GM19023 (cell line): ENCODE results near the gene NTMT2.
"Not testable (repeated sequence)": the region's sequence is repeated elsewhere in the genome, so short reads cannot be mapped to it uniquely, and the experiment has no call there.

ENCODE experiments used
- ATAC-seq: cut with Tn5 transposase; IDR thresholded peaks from one replicate; pipeline ENCODE4 v1.9.1; 2021; ENCODE audit warnings: mild to moderate bottlenecking, moderate library complexity; ENCODE audit not compliant: unreplicated experiment

The NTMT2 gene

GRCh38 chr1:170155055-170155454, 9.3 kb downstream of the NTMT2 start:
- ATAC-seq, result no peak

DNA sequence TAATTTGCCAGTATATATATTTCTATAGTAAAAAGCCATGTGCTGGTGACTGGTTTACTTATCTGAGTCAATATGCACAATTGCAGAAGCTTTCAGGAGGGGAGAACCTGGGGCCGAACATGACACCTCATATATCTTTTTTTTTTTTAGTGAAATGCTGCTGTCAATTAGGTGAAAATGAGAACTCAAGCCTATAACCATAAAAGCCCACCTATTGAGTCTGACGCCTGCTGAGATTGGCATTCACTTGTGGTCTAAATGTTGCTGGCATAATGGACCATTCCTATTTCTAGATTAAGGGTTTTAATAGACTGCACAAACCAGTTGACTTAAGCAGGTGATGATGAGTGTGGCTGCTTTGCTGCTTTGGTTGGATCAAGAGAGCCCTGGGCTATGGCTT, 10.8 kb downstream of the NTMT2 start:
- no peak for ATAC-seq

GRCh38 chr1:170157820-170158219, 12.1 kb downstream of the NTMT2 start:
- ATAC-seq, result no peak

- ATAC-seq, result no peak
Observed at GRCh38 chr1:170162459-170163246, 16.9 kb downstream of the NTMT2 start.

- no peak for ATAC-seq
Observed at GRCh38 chr1:170164103-170164763, 18.5 kb downstream of the NTMT2 start.

DNA sequence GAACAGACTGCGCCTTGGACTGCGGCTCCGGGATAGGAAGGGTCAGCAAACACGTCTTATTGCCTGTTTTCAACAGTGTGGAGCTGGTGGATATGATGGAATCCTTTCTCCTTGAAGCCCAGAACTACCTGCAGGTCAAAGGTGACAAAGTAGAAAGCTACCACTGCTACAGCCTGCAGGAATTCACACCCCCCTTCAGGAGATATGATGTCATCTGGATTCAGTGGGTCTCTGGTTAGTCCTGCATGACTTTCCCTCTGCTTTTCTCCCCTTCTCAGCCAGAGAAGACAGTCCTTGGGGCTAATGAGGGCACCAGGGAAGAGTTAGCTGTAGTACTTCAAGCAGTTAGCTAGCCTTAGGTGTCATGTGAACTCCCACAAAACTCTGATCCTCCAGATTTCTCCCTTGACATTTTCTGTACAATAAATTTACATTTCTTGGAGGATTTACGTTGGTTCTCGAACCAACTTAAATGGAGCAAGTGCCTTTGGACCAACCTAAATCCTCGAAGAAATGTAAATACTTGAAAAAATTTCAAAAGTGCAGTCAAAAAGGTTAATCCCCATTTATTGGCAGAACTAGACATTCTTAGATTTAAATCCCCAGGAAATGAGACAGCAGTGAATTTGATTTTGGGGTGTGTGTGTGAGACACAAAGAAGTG, 20.9 kb downstream of the NTMT2 start:
- ATAC-seq, result no peak

GRCh38 chr1:170168265-170168664, 22.5 kb downstream of the NTMT2 start:
- ATAC-seq, result no peak

DNA sequence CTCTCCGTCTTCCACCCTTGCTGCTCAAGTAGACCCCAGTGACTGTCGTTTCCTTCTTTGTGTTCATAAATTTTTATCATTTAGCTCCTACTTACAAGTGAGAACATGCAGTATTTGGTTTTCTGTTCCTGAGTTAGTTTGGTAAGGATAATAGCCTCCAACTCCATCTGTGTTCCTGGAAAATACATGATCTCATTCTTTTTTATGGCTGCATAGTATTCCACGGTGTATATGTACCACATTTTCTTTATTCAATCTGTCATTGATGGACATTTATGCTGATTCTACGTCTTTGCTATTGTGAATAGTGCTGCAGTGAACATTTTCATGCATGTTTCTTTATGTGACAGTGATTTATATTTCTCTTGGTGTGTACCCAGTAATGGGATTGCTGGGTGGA, 24.8 kb downstream of the NTMT2 start:
- not testable (repeated sequence) for ATAC-seq

GRCh38 chr1:170174395-170174794, 28.6 kb downstream of the NTMT2 start:
- ATAC-seq, result no peak

DNA sequence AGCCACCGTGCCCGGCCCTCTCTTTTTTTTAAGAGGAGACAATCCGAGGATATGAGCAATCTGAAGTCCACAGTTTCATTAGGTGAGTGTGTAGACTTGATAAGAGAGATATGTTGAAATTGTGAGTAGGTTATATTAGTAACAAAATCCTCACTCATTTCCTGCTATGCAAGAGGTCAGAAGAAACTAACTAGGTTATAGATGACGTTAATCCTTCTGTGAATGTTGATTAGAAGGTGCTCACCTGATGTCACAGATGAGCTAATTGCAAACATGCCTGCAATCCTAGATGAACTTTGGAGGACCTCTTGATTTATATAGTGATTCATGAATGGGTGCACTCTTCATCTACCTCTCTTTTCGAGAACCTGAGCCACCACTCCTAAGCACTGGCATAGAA, 29.3 kb downstream of the NTMT2 start:
- no peak for ATAC-seq

DNA sequence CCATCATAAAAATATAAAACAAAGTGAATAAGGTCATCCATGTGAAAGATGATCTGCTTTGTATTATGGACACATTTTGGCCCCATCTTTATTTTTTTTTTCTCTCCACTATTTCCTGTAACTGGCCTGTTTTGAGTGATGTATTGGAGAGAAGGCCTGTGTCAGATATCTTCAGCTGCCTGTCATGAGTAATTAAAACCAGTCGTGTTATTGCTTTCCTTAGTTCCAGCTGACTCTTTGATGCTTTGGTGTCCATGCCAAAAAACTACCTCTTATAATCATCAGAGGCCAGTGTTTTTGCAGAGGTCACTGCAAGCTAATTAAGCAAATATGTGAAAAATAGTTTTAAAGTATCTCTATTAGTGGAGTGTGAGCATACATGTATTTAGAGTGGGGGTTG, 29.7 kb downstream of the NTMT2 start:
- ATAC-seq, result no peak

DNA sequence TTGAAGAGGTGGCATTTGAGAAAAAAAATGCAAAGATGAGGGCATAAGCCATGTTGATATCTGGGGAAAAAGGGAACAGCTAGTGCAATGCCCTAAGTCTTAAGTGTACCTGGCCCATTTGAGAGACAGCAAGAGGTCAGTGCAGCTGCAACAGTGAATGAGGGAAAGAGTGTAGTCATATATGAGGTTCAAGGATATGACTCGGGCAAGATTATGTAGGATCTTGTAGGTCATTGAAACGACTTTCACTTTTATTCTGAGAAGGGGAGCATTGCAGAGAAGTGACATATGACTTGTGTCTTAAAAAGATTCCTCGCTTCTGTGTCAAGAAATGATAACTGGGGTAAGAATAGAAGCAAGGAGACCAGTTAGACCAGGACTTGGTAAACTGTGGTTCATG, 31.0 kb downstream of the NTMT2 start:
- no peak for ATAC-seq

- no peak for ATAC-seq
Observed at GRCh38 chr1:170182442-170182841, 36.7 kb downstream of the NTMT2 start.

DNA sequence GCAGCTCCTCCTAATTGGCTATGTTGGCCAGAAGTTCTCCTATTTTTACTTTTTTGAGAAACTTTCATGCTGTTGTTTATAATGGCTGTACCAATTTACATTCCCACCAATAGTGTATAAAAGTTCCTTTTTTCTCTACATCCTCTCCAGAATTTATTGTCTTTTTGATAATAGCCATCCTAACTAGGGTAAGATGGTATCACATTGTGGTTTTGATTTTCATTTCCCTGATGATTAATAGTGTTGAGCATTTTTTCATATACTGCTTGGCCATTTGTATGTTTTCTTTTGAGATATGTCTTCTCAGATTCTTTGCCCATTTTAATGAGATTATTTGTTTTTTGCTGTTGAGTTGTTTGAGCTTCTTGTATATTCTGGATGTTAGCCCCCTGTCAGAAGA, 46.8 kb downstream of the NTMT2 start:
- no peak for ATAC-seq

GRCh38 chr1:170194451-170194850, 48.7 kb downstream of the NTMT2 start:
- ATAC-seq, result no peak

GRCh38 chr1:170196490-170197236, 50.9 kb downstream of the NTMT2 start:
- ATAC-seq, result no peak

DNA sequence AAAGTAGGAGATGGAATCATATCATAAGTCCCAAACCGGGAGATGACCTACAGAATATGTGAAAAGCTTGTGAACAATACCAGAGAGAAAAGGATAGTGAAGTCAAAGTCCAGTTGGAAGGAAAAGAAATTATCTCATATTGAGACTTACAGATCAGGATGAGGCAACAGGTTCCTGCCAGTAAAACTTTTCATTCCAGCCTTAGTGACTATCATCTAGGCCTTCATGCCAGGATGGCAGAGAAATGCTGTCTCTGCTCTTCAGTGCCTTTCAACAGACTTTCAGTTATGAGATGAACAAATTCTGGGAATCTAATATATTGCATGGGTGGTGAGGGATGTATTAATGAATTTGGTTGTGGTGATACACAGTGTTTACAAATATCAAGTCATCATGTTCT, 52.3 kb downstream of the NTMT2 start:
- no peak for ATAC-seq

- no peak for ATAC-seq
Observed at GRCh38 chr1:170198584-170198983, 52.8 kb downstream of the NTMT2 start.

- no peak for ATAC-seq
Observed at GRCh38 chr1:170200161-170200560, 54.4 kb downstream of the NTMT2 start.

DNA sequence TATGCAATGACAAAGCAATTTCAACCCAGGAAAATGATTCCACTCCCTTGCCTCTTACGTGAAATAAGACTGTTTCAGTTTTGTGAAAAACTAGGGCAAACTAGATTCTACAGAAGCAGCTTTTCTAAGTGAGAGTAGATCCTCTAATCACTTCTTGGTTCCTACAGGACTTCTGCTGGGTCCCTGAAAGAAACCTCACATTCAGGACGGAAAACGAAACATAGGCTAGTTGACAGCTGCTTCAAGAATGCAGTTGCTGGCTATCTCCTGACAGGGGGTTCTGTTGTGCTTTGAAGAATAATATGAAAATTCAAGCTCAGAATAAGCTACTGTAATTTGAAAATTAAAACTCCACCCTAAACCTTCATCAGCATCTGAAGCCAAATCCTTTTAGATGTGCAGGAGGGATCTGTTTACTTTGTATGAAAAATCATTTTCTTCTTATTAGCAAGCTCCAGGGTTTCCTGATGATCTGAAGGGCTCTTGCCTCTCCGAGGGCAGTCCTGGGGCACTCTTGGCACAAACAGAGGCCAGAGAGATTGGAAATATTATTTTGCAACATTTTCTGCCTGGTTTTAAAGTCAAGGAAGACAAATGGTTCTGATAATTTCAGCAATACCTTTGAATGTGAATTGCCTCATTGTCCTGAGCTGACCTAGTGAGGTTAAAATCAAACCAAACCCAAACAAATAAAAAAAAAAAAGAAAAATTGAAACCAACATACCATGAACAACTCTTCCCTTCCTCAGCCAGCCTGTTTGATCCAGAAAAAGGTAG, 55.0 kb downstream of the NTMT2 start:
- ATAC-seq, result no peak

GRCh38 chr1:170203693-170204092, 57.9 kb downstream of the NTMT2 start:
- ATAC-seq, result no peak
